ENCODE measurements around the gene PLSCR3. TPM values are rescaled to one million over a fixed set of nuclear protein-coding genes. Genes with fewer than 3 reads are reported as not detected.

Gene PLSCR3
- total RNA-seq, 1 experiment from 2014 or later, result 42.7 TPM

GRCh38 chr17:7418472-7419152 lies 24.3 kb upstream of the PLSCR3 start:
- H3K36me3 Mint-ChIP-seq, result peaks cover 15% of the 10 kb centered on the region; the same call in 1 of the 2 replicates
- DNase-seq (ENCODE audit: low spot score), result no peak
- no peaks in the 10 kb centered on the region for H3K9me3 Mint-ChIP-seq
- H3K4me1 Mint-ChIP-seq, result peaks cover 15% of the 10 kb centered on the region
- H3K27ac Mint-ChIP-seq, result no peak overlapping the region
- POLR2A ChIA-PET, result no interaction called here
- no peaks in the 10 kb centered on the region for H3K27me3 Mint-ChIP-seq (ENCODE audit: low read depth)
- CTCF ChIA-PET, result interaction anchor here (1.4 to 2.0 kb wide), 4 partner anchors 15 to 38 kb away, joined by 3 to 7 read pairs (median 6); partner anchors contain the start of genes PLSCR3, TMEM102 and TMEM256
- no peak for ATAC-seq
- H3K4me3 Mint-ChIP-seq, result no peak overlapping the region
- TF ChIP-seq ERG (CRISPR knock-in tag; IDR thresholded peaks at IDR 0.05), result no peak
- no peak for TF ChIP-seq TEAD4 (CRISPR knock-in tag; IDR thresholded peaks at IDR 0.05)
- no peak for TF ChIP-seq ZNF232 (CRISPR knock-in tag; IDR thresholded peaks at IDR 0.05)
- no peak for TF ChIP-seq ZNF263 (CRISPR knock-in tag; IDR thresholded peaks at IDR 0.05; ENCODE audit: low read depth)
- no peak for TF ChIP-seq NFATC4 (CRISPR knock-in tag; IDR thresholded peaks at IDR 0.05)
- no peak for TF ChIP-seq PREB (CRISPR knock-in tag; IDR thresholded peaks at IDR 0.05; ENCODE audit: borderline replicate concordance)
- TF ChIP-seq GABPB1 (CRISPR knock-in tag; IDR thresholded peaks at IDR 0.05), result no peak
- TF ChIP-seq ZNF532 (CRISPR knock-in tag; IDR thresholded peaks at IDR 0.05; ENCODE audit: borderline replicate concordance), result no peak
- no peak for TF ChIP-seq GTF2I (CRISPR knock-in tag; conservative IDR thresholded peaks at IDR 0.05)
- TF ChIP-seq ATF2 (CRISPR knock-in tag; IDR thresholded peaks at IDR 0.05; ENCODE audit: borderline replicate concordance, low read depth), result no peak
- no peak for TF ChIP-seq PRDM15 (CRISPR knock-in tag; IDR thresholded peaks at IDR 0.05)
- no peak for TF ChIP-seq FOXP4 (CRISPR knock-in tag; IDR thresholded peaks at IDR 0.05)
- no peak for TF ChIP-seq RELA (CRISPR knock-in tag; IDR thresholded peaks at IDR 0.05; ENCODE audit: borderline replicate concordance)
- no peak for TF ChIP-seq SP1 (CRISPR knock-in tag; conservative IDR thresholded peaks at IDR 0.05)
- TF ChIP-seq AR (CRISPR knock-in tag; IDR thresholded peaks at IDR 0.05), result no peak
- no peak for TF ChIP-seq ATF3 (CRISPR knock-in tag; conservative IDR thresholded peaks at IDR 0.05)
- no peak for TF ChIP-seq ZMAT4 (CRISPR knock-in tag; IDR thresholded peaks at IDR 0.05)
- TF ChIP-seq JUN (CRISPR knock-in tag; IDR thresholded peaks at IDR 0.05), result no peak

Data from WTC11 (cell line).